HG02943 (cell line): ENCODE results near the gene UTP14A.
"Not testable (repeated sequence)": the region's sequence is repeated elsewhere in the genome, so short reads cannot be mapped to it uniquely, and the experiment has no call there.

ENCODE experiments used
- ATAC-seq: cut with Tn5 transposase; IDR thresholded peaks from one replicate; pipeline ENCODE4 v1.9.1; 2021; ENCODE audit warnings: mild to moderate bottlenecking, low read depth, moderate library complexity; ENCODE audit not compliant: unreplicated experiment

Gene UTP14A, protein sequence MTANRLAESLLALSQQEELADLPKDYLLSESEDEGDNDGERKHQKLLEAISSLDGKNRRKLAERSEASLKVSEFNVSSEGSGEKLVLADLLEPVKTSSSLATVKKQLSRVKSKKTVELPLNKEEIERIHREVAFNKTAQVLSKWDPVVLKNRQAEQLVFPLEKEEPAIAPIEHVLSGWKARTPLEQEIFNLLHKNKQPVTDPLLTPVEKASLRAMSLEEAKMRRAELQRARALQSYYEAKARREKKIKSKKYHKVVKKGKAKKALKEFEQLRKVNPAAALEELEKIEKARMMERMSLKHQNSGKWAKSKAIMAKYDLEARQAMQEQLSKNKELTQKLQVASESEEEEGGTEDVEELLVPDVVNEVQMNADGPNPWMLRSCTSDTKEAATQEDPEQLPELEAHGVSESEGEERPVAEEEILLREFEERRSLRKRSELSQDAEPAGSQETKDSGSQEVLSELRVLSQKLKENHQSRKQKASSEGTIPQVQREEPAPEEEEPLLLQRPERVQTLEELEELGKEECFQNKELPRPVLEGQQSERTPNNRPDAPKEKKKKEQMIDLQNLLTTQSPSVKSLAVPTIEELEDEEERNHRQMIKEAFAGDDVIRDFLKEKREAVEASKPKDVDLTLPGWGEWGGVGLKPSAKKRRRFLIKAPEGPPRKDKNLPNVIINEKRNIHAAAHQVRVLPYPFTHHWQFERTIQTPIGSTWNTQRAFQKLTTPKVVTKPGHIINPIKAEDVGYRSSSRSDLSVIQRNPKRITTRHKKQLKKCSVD

DNA sequence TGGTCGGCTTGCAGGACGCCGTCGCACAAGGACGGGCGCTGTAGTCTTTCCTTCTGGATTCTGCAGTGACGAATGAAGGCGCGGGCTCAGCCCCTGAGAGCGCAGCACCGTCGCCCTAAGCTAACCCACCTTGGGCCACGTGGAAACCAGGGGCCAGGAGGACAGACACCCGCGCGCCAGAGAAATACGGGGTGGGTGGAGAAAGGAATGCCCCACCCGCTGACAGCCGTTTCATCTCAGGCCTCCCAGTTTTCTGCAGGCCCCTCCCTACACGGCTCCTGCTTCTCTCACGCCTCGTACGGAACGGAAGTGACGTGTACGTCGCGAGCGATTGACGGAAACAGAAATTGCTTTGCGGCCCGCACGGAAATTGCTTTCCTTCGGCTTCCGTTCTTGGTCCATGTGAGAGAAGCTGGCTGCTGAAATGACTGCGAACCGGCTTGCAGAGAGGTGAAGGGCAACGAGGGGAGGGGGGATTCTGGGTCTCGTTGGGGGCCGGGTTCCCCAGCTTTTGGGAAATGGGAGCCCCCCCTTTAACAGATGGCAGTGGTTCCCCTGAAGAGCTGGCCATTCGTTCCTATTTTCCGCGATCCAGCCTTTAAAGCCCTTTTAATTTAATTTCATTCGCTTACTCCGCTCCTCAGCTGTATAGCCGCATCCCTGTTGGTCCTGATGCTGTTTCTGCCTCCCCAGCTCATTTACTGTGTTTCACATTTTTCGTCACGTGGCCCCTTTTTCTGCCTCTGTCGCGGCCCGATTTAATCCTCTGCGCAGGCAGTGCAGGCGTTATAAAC lies at the start of gene UTP14A:
Gene UTP14A (plus strand): TSS at position 378 of the 794 bp plus-strand sequence. CDS start 47 bp downstream, at position 425.
- ATAC-seq = peak; percentile 96

DNA sequence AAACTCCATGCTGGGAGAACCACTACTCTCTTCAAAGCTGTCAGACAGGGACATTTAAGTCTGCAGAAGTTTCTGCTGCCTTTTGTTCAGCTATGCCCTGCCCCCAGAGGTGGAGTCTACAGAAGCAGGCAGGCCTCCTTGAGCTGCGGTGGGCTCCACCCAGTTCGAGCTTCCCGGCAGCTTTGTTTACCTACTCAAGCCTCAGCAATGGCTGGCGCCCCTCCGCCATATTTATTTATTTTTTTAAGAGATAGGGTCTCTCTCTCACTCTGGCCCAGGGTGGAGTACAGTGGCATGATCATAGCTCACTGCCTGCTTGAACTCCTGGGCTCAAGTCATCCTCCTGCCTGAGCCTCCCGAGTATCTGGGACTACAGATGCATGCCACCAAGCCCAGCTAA lies 46.8 kb upstream of the UTP14A start:
- not testable (repeated sequence) for ATAC-seq

DNA sequence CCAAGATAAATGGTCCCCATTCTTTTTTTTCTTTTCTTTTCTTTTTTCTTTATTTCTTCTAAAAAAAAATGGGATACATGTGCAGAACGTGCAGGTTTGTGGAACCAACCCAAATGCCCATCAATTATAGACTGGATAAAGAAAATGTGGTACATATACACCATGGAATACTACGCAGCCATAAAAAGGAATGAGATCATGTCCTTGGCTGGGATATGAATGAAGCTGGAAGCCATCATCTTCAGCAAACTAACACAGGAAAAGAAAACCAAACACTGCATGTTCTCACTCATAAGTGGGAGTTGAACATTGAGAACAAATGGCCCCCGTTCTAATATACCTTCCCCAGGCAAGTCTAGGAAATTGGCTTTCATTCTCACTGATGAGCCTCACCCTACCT lies 39.6 kb upstream of the UTP14A start:
- ATAC-seq = not testable (repeated sequence)

DNA sequence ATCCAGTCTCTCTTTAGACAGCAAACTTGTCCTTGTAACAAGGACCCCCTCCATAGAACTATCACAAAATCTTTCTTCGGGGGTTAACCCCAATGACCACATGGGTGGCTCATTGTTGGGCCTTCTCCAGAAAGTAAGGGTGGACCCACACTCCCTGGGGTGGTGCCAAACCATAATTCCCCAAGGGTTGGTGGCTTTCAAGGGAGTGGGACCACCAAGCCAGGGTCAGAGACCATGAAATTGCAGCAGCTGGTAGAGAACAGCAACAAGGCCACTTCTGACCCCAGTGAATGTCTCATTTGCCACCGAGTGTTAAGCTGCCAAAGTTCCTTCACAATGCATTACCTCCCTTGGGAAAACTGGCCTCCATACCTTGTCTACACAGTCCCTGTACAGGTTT lies 33.4 kb upstream of the UTP14A start:
- ATAC-seq = no peak

DNA sequence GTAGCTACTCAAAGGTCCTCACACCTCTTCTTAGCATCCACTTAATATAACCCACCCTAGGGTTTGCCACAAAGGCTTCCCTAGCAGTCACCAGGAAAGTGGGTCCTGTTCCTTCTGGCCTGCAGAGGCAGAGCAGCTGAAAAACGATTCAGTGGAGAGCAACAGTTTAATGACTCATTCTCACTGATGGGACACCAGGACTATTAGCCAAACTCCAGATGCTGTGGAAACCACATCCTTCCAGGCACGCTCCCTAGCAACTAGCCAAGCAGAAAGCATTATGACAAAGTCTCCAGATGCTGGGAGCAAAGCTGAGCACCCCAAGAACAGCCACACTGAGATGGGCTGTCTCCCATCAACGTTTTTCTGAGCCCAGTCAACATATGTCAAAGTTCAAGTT lies 30.3 kb upstream of the UTP14A start:
- no peak for ATAC-seq

DNA sequence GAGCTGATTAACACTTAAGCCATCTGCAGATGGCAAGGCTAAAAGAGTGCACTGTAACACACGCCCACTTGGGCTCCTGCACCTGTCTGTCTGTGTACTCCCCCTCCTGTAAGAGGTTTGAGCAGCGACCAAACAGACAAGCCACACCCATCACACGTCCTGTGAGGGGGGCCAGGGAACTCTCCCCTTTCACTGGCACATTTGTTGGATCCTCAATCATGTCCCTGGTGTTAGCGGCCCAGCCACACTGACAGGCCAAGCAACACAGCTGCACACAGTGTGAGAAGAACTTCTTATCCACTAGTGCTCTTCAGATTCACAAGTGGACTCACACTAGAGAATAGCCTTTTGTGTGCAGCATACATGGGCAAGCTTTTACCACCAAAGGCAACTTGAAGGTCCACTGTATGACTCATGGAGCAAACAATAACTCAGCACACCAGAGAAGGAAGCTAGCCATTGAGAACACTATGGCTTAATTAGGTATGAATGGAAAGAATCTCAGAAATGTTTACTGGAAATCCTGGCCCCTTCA lies 29.1 kb upstream of the UTP14A start:
- no peak for ATAC-seq

DNA sequence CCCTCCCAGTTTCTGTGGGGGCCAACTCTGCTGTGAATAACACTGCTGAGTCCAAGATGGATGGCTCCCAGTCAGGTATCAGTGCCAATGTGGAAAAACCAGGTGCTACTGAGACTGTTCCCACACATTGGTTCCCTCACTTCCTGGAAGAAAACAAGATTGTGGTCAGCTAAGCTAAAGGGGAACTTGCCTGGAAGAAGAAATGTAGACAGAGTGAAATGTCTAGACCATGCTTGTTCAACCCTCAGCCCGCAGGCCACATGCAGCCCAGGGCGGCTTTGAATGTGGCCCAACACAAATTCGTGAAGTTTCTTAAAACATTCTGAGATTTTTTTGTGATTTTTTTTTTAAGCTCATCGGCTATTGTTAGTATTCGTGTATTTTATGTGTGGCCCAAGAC lies 28.6 kb upstream of the UTP14A start:
- ATAC-seq = no peak

DNA sequence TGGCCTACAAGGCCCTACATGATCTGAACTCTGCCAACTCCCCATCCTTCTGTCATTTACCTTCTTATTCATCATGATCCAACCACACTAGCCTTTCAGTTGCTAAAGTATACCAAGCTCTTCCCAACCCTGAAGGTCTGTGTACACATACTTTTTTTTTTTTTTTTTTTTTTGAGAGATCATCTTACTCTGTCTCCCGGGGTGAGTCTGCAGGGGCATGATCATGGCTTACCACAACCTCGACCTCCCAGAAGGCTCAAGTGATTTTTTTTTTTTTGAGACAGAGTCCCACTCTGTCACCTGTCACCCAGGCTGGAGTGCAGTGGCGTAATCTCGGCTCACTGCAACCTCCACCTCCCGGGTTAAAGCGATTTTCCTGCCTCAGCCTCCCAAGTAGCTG lies 5.9 kb upstream of the UTP14A start:
- ATAC-seq = no peak

DNA sequence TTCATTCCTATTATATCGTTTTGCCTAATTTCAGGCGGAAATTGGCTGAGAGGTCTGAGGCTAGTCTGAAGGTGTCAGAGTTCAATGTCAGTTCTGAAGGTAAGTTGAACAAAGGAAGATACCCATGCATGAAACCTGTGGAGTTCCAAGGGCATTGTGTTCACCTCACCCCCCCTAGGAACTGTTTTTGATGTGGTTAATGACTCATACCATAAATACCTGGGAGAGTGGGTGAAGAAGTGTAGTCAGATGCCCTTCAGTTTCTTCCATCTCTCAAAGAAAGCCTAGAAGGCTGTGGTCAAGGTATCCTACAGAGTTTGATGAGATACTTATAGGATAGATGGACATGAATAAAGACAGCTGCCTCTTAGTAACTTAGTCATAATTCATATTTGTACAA lies 2.7 kb downstream of the UTP14A start:
- ATAC-seq = no peak

DNA sequence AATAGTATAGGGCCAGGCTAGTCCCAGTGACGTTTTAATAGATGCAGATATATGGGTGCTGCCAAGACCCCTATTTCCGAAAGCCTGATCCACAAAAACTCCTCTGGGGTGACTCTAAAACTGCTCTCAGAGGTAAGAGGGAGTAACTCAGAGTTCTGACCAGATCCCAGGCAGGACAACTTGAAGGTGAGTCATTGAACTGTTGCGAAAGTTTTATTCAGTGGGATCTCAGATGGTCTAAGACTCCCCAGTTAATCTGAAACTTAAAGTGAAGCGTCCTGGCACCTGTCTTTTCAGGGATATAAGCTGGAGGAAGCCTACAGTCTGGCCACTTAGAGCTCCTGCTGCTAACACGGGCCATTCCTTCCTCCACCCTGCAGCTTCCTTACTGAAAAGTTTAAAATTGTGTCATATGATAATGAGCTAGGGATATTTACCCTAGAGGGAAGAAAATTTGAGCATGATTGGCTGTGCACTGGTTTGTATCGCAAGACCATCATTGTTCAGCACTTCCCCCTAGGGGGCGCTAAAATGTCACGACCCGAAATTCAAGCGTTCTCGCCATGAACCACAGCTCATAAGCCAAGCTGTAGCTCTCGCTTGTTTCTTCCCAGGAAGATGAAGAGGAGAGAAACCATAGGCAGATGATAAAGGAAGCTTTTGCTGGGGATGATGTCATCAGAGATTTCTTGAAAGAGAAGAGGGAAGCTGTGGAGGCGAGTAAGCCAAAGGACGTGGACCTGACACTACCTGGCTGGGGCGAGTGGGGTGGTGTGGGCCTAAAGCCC lies 19.5 kb downstream of the UTP14A start:
- no peak for ATAC-seq

DNA sequence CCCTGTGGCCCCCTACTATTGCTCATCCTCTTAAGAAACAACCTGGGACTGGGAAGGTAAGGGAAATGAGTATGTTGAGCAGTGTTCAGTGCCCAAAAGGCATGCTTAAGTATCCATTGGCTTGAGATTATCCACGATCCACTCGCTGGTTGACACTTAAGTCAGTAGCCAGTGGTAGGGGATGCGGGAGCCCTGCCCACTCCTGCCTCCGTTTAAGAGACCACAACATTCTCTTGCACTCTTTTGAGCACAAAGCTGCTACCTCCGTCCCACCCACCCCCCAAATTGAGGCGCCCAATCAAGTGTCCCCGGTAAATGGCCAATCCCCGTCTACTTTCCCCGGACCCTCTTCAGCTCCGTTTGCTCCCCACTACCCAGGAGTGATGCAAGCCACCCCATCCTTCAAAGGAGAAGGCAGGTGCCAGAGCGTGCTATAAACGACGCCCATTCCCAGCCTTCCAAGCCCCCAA lies 25.0 kb downstream of the UTP14A start:
- peak; percentile 6 for ATAC-seq

DNA sequence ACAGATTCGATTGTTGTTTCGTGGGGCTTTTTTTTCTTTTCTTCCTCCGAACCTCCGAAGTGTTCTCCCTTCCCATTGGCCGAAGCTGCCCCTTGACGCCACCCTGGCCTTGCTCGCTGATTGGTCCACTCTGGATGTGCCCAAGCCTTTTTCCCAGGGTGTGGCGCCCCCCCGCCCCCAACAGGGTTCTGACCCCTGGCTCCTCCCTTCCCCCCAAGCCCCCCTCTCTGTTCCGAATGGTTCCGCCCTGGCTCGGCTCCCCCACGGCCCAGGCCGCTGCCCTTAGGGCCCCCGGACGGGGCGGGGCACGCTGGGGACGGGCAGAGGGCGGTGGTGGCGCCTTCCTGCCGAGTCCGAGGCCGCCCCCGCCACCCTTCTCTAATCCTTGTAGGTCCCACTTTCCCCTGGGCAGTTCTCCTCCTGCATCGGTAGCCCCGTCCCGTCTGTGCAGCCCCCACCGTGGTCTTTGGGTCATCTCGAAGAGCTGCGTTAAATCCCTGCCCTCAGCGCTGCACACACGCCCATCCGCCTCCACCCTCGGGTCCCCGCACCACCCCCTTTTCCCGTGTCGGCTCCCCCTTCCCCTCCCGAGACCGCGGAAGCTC lies 25.5 kb downstream of the UTP14A start:
- peak; percentile 63 for ATAC-seq

DNA sequence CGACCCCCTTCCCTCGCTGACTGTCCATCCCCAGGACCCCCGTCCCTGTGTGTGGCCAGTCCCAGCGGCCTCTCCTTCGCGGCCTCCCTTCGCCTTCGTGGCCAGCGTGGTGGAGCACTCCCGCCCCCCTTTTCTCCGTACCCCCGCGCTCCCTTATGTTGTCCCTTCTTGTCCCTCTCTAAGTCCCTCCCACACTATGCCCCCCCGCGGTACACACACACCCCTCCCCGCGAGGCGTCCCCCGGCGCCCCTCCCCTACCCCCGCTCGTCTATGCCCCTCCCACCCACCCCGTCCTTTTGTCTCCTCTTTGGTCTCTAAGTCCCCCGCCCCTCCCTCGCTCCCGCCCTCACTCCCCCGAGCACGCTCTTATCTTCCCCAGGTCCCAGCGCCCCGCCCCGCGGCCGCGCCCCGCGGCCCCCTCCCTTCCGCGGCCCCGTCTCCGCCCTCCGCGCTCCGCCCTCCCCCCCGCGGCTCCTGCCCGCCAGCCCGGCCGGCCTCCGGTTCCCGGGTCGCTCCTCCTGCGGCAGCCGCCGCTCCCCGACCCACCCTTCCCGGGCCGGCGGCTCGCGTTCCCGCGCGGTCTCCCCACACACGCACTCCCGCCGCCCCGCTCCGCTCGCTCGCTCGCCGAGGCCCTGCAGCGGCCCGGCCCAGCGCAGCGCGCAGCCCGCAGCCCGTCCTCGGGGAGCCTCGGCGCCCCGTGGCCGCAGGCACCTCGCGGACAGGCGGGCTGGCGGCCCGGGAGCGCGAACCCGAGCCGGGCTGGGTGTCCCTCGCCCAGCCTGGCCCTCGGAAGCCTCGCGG lies 26.3 kb downstream of the UTP14A start:
- ATAC-seq = peak; percentile 32

DNA sequence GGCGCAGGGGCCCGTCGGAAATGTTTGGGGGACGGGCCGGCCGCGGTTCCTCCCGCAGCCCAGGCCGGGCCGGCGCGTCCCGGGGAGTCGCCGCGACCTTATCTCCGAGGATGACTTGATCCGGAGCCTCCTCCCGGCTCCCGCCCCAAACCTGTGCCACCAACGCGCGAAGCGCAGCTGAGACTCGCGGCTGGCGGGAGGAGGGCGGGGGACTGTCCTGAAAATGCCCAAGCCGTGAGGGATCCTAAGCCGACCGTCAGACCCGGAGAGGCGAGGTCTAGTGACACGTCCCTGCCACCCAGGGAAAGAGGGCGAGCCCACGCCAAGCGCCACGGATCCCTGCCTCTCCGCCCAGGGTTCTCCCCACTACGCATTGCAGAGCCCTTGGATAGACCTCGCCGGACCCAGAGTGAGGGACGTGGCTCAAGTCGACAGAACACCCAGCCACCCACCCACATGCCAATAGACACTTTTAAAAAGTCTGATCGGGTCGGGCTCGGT lies 26.9 kb downstream of the UTP14A start:
- no peak for ATAC-seq

DNA sequence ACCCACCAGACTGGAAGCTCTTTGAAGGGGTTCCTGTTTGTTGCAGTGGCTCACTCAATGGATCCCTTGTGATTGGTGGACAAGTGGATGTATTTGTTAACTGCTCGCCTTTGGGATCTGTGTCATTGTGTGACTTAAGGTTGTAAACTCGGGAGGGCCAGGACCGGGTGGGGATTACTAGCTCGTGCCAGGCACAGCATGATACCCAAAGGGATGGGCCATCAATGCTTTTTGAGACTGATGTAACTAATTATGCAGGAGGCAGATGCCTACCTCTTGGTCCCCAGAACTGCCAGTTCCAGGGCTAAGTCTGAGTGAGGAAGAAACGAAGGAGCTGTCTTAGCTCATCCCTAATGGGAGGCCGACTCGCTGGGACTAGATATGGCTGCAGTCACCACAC lies 27.7 kb downstream of the UTP14A start:
- ATAC-seq = no peak

DNA sequence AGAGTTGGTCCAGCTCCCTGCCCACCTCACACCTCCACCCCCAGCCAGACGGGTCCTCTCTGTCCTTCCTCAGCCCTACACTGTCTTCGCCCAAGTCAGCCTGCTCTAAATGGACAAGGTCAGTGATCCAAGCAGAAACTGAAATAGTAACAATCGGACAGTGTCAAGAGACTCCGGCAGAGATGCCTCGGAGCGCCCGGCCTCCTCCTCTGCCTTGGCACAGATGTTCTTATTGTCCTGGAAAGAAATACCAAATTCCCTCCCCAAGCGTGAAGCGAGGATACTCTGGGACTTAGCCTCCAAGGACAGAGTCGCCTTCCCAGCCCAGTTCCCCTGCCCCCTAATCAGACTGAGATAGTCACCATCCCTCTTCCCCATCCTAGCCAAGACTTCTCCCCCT lies 28.5 kb downstream of the UTP14A start:
- ATAC-seq = no peak

DNA sequence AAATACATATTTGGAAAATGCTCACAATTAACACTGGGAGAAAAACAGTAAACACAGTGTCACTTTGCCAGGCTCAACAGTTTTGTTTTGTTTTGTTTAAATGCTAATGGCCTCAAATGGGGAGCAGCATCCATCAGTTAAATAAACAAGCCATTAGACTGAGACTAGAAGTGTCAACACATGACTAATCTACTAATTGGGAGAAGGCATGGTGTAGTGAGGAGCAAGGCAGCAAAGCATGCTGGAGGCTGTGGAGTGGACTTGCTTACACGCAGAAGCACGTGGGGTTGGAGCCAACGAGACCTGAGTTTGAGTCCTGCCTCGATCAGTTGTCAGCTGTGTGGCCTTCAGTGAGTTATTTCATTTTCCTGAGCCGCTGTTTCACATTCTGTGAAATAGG lies 29.0 kb downstream of the UTP14A start:
- ATAC-seq = no peak

DNA sequence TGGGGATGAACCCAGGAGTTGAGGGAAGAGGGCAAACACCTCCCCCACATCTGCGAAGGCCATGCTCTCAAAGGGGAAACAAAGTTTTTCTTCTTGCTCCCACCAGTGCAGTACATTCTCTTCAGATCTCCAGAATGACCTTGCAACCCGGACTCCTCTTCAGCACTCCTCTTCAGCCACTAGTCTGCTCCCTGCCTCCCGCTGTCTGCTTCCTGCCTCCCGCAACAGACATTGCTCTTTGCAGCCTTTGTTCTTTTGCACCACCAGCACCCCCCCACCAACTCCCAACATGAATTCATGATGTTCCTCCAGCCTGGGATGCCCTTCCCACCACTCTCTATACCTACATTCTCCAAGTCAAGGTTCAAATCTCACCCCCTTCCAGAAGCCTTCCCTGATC lies 32.1 kb downstream of the UTP14A start:
- ATAC-seq = no peak
